COLO829 (cell line): ENCODE data around the gene HS3ST3B1.
A peak's percentile ranks its signal among the peaks of the same experiment; 100 is the strongest.

Source experiments
- DNase-seq: peaks from one replicate; pipeline ENCODE4 v3.0.0; 2012; ENCODE audit warnings: low spot score

Gene HS3ST3B1

GRCh38 chr17:14300575-14301278, at the start of gene HS3ST3B1:
HS3ST3B1 (plus strand) TSS chr17:14301081; CDS start chr17:14301519, 438 bp downstream.
- peak; percentile 95 for DNase-seq

- no peak for DNase-seq
Measured at GRCh38 chr17:14261406-14261805, 39.5 kb upstream of the HS3ST3B1 start.

GRCh38 chr17:14268264-14268663, 32.6 kb upstream of the HS3ST3B1 start:
- no peak for DNase-seq

GRCh38 chr17:14269473-14269872, 31.4 kb upstream of the HS3ST3B1 start:
- DNase-seq: no peak

- DNase-seq: no peak
Measured at GRCh38 chr17:14270508-14270907, 30.4 kb upstream of the HS3ST3B1 start.

- DNase-seq: no peak
Measured at GRCh38 chr17:14276535-14277250, 24.2 kb upstream of the HS3ST3B1 start.

- no peak for DNase-seq
Measured at GRCh38 chr17:14281530-14281929, 19.4 kb upstream of the HS3ST3B1 start.

GRCh38 chr17:14282726-14283125, 18.2 kb upstream of the HS3ST3B1 start:
- DNase-seq: no peak

GRCh38 chr17:14289162-14289561, 11.7 kb upstream of the HS3ST3B1 start:
- no peak for DNase-seq

GRCh38 chr17:14294876-14295275, 6.0 kb upstream of the HS3ST3B1 start:
- DNase-seq: no peak

GRCh38 chr17:14295676-14296075, 5.2 kb upstream of the HS3ST3B1 start:
- no peak for DNase-seq

GRCh38 chr17:14296166-14296910, 4.5 kb upstream of the HS3ST3B1 start:
- no peak for DNase-seq

- no peak for DNase-seq
Measured at GRCh38 chr17:14297161-14297851, 3.6 kb upstream of the HS3ST3B1 start.

- DNase-seq: no peak
Measured at GRCh38 chr17:14298221-14298946, 2.5 kb upstream of the HS3ST3B1 start.

GRCh38 chr17:14298947-14299279, 2.0 kb upstream of the HS3ST3B1 start:
- DNase-seq: no peak

GRCh38 chr17:14299280-14300141, 1.4 kb upstream of the HS3ST3B1 start:
- DNase-seq: no peak

GRCh38 chr17:14301279-14302090, 604 bp downstream of the HS3ST3B1 start:
- DNase-seq: no peak

- DNase-seq: no peak
Measured at GRCh38 chr17:14302091-14302430, 1.2 kb downstream of the HS3ST3B1 start.

GRCh38 chr17:14302431-14303099, 1.7 kb downstream of the HS3ST3B1 start:
- DNase-seq: peak; percentile 54
